OCI-LY7 (cell line): ENCODE data around the gene PTCRA.

ENCODE experiments used
- CTCF ChIP-seq: fragments of 200-600 bp; sonication (generic); conservative IDR thresholded peaks from 2 replicates; pipeline ENCODE4 v1.5.1; 2014; ENCODE audit warnings: mild to moderate bottlenecking, antibody characterized with exemption, low read length, moderate library complexity, mixed read lengths
- EZH2phosphoT487 ChIP-seq: fragments of 200-600 bp; sonication (generic); IDR thresholded peaks from 2 replicates; pipeline ENCODE4 v1.6.1; 2018; ENCODE audit warnings: low read depth, borderline replicate concordance, mild to moderate bottlenecking, mixed run types, antibody characterized with exemption, low read length, moderate library complexity, mixed read lengths

DNA sequence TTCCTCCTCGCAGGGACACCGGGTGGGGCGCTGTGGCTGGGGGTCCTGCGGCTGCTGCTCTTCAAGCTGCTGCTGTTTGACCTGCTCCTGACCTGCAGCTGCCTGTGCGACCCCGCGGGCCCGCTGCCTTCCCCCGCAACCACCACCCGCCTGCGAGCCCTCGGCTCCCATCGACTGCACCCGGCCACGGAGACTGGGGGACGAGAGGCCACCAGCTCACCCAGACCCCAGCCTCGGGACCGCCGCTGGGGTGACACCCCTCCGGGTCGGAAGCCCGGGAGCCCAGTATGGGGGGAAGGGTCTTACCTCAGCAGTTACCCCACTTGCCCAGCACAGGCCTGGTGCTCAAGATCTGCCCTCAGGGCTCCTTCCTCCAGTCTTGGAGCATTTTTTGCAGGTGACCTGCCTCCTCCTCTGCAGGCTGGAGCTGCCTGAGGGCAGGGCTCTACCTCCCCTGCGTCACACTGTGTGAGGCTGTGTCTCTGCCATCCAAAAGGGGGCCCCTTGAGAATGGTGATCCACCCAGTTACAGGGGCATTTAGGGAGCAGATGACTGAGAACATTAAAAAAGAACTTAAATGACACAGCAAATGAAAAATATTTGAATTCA, 9.5 kb downstream of the PTCRA start:
- no peak for TF ChIP-seq CTCF
- no peak for TF ChIP-seq EZH2phosphoT487
